ENCODE data around the gene ME1.
"Not testable (repeated sequence)": the region's sequence is repeated elsewhere in the genome, so short reads cannot be mapped to it uniquely, and the experiment has no call there.

Gene ME1

GRCh38 chr6:83430611-83431544, at the start of gene ME1:
Gene ME1 (minus strand): TSS chr6:83431051. CDS start chr6:83430954, 97 bp downstream.
- no peak for DNase-seq (ENCODE audit: low read depth)

GRCh38 chr6:83480470-83480869, 49.6 kb upstream of the ME1 start:
- DNase-seq (ENCODE audit: low read depth), result no peak

GRCh38 chr6:83479389-83479788, 48.5 kb upstream of the ME1 start:
- no peak for DNase-seq (ENCODE audit: low read depth)

GRCh38 chr6:83476971-83477370, 46.1 kb upstream of the ME1 start:
- no peak for DNase-seq (ENCODE audit: low read depth)

GRCh38 chr6:83474309-83474708, 43.5 kb upstream of the ME1 start:
- DNase-seq (ENCODE audit: low read depth), result no peak

GRCh38 chr6:83472767-83473166, 41.9 kb upstream of the ME1 start:
- DNase-seq (ENCODE audit: low read depth), result no peak

GRCh38 chr6:83470587-83470986, 39.7 kb upstream of the ME1 start:
- no peak for DNase-seq (ENCODE audit: low read depth)

- DNase-seq (ENCODE audit: low read depth), result no peak
These were observed 39.1 kb upstream of the ME1 start for GRCh38 chr6:83470001-83470400.

- no peak for DNase-seq (ENCODE audit: low read depth)
These were observed 36.8 kb upstream of the ME1 start for GRCh38 chr6:83467620-83468036.

- DNase-seq (ENCODE audit: low read depth), result no peak
These were observed 35.5 kb upstream of the ME1 start for GRCh38 chr6:83466328-83466727.

GRCh38 chr6:83464381-83465140, 33.7 kb upstream of the ME1 start:
- DNase-seq (ENCODE audit: low read depth), result no peak

GRCh38 chr6:83463886-83464285, 33.0 kb upstream of the ME1 start:
- no peak for DNase-seq (ENCODE audit: low read depth)

- DNase-seq (ENCODE audit: low read depth), result no peak
These were observed 31.7 kb upstream of the ME1 start for GRCh38 chr6:83462524-83462923.

- DNase-seq (ENCODE audit: low read depth), result no peak
These were observed 30.6 kb upstream of the ME1 start for GRCh38 chr6:83461438-83461837.

GRCh38 chr6:83459663-83460062, 28.8 kb upstream of the ME1 start:
- DNase-seq (ENCODE audit: low read depth), result no peak

GRCh38 chr6:83450015-83450414, 19.2 kb upstream of the ME1 start:
- DNase-seq (ENCODE audit: low read depth), result not testable (repeated sequence)

- not testable (repeated sequence) for DNase-seq (ENCODE audit: low read depth)
These were observed 13.3 kb upstream of the ME1 start for GRCh38 chr6:83444086-83444699.

- DNase-seq (ENCODE audit: low read depth), result no peak
These were observed 12.7 kb upstream of the ME1 start for GRCh38 chr6:83443516-83443915.

GRCh38 chr6:83442752-83443151, 11.9 kb upstream of the ME1 start:
- DNase-seq (ENCODE audit: low read depth), result no peak

GRCh38 chr6:83439201-83439600, 8.3 kb upstream of the ME1 start:
- no peak for DNase-seq (ENCODE audit: low read depth)

GRCh38 chr6:83436674-83437073, 5.8 kb upstream of the ME1 start:
- no peak for DNase-seq (ENCODE audit: low read depth)

- DNase-seq (ENCODE audit: low read depth), result no peak
These were observed 2.3 kb upstream of the ME1 start for GRCh38 chr6:83433177-83433576.

GRCh38 chr6:83432636-83433035, 1.8 kb upstream of the ME1 start:
- DNase-seq (ENCODE audit: low read depth), result no peak
